ENCODE data around the gene MFNG. TPM values are rescaled to one million over a fixed set of nuclear protein-coding genes. Genes with fewer than 3 reads are reported as not detected.

Gene MFNG
- total RNA-seq, 4 donors from 2014 or later, result 7.5 to 23.1 (median 18.5) TPM

- Histone ChIP-seq H3K36me3 (no peaks in the 10 kb centered on the region), H3K9me3 (no peaks in the 10 kb centered on the region), H3K27me3 (peaks cover 0 to 99% (median 34%) of the 10 kb centered on the region in 4 donors), H3K4me3 (no peak overlapping the region), H3K27ac (replicated peaks in 1 of 4) (no peak overlapping the region), H3K4me1 (peaks cover 9 to 24% (median 21%) of the 10 kb centered on the region in 4 donors)
- TF ChIP-seq POLR2A (IDR thresholded peaks at IDR 0.05; ENCODE audit: low read depth) (no peak), POLR2AphosphoS5 (IDR thresholded peaks at IDR 0.05) (no peak), EP300 (IDR thresholded peaks at IDR 0.05) (no peak)
- TF ChIP-seq, protein P1, sequence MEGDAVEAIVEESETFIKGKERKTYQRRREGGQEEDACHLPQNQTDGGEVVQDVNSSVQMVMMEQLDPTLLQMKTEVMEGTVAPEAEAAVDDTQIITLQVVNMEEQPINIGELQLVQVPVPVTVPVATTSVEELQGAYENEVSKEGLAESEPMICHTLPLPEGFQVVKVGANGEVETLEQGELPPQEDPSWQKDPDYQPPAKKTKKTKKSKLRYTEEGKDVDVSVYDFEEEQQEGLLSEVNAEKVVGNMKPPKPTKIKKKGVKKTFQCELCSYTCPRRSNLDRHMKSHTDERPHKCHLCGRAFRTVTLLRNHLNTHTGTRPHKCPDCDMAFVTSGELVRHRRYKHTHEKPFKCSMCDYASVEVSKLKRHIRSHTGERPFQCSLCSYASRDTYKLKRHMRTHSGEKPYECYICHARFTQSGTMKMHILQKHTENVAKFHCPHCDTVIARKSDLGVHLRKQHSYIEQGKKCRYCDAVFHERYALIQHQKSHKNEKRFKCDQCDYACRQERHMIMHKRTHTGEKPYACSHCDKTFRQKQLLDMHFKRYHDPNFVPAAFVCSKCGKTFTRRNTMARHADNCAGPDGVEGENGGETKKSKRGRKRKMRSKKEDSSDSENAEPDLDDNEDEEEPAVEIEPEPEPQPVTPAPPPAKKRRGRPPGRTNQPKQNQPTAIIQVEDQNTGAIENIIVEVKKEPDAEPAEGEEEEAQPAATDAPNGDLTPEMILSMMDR (IDR thresholded peaks at IDR 0.05), result no peak
- intact Hi-C loops (cut with DNase I), result no loop called here
- no peak for DNase-seq (ENCODE audit: extremely low spot score)
- 28% methylated on average over 22 of the region's 43 CpGs for WGBS
Observed at GRCh38 chr22:37425800-37426705, 60.1 kb downstream of the MFNG start.

- WGBS, result 93% methylated on average over 9 of the region's 11 CpGs
- intact Hi-C loops (cut with DNase I), result no loop called here
- Histone ChIP-seq H3K36me3 (no peaks in the 10 kb centered on the region), H3K27me3 (peaks cover 0 to 99% (median 36%) of the 10 kb centered on the region in 4 donors), H3K27ac (replicated peaks in 1 of 4) (no peak overlapping the region), H3K4me3 (no peak overlapping the region), H3K4me1 (peaks cover 11 to 28% (median 24%) of the 10 kb centered on the region in 4 donors), H3K9me3 (no peaks in the 10 kb centered on the region)
- TF ChIP-seq POLR2A (IDR thresholded peaks at IDR 0.05; ENCODE audit: low read depth) (no peak), POLR2AphosphoS5 (IDR thresholded peaks at IDR 0.05) (no peak), EP300 (IDR thresholded peaks at IDR 0.05) (no peak)
- TF ChIP-seq, protein P1 (IDR thresholded peaks at IDR 0.05), result no peak
- no peak for DNase-seq (ENCODE audit: extremely low spot score)
Observed at GRCh38 chr22:37425369-37425768, 60.8 kb downstream of the MFNG start.

GRCh38 chr22:37423283-37423682 lies 62.9 kb downstream of the MFNG start:
- TF ChIP-seq, protein P1 (IDR thresholded peaks at IDR 0.05), result no peak
- TF ChIP-seq POLR2A (IDR thresholded peaks at IDR 0.05; ENCODE audit: low read depth), result no peak
- TF ChIP-seq EP300 (IDR thresholded peaks at IDR 0.05), result no peak
- Histone ChIP-seq H3K27me3 (peaks cover 0 to 99% (median 36%) of the 10 kb centered on the region in 4 donors), H3K4me3 (no peak overlapping the region), H3K27ac (replicated peaks in 1 of 4) (no peak overlapping the region), H3K36me3 (no peaks in the 10 kb centered on the region), H3K9me3 (no peaks in the 10 kb centered on the region), H3K4me1 (peaks cover 13 to 40% (median 35%) of the 10 kb centered on the region in 4 donors)
- intact Hi-C loops (cut with DNase I), result no loop called here
- DNase-seq (ENCODE audit: extremely low spot score), result no peak
- WGBS, result 92% methylated on average over 6 of the region's 8 CpGs

- Histone ChIP-seq H3K4me1 (peaks cover 4 to 22% (median 17%) of the 10 kb centered on the region in 4 donors), H3K27me3 (peaks cover 0 to 99% (median 19%) of the 10 kb centered on the region in 4 donors), H3K27ac (replicated peaks in 1 of 4) (no peak overlapping the region), H3K9me3 (no peaks in the 10 kb centered on the region), H3K36me3 (no peaks in the 10 kb centered on the region), H3K4me3 (no peak overlapping the region)
- intact Hi-C loops (cut with DNase I), result no loop called here
- no peak for DNase-seq (ENCODE audit: extremely low spot score)
- TF ChIP-seq, protein P1 (IDR thresholded peaks at IDR 0.05), result no peak
- TF ChIP-seq POLR2AphosphoS5 (IDR thresholded peaks at IDR 0.05), result no peak
- no peak for TF ChIP-seq POLR2A (IDR thresholded peaks at IDR 0.05; ENCODE audit: low read depth)
- TF ChIP-seq EP300 (IDR thresholded peaks at IDR 0.05), result no peak
- WGBS, result 88% methylated on average over 8 of the region's 9 CpGs
Observed at GRCh38 chr22:37421468-37421877, 64.7 kb downstream of the MFNG start.
